DOHH2 (cell line): ENCODE results near the gene KRT74.

Experiments used
- EZH2phosphoT487 ChIP-seq: fragments of 200-600 bp; sonication (generic); IDR thresholded peaks from 2 replicates; pipeline ENCODE4 v1.6.1; 2017; ENCODE audit warnings: borderline replicate concordance, mild to moderate bottlenecking, antibody characterized with exemption, low read length, moderate library complexity, mixed read lengths
- TF ChIP-seq, protein P1 (sequence below): fragments of 200-600 bp; sonication (generic); IDR thresholded peaks from one replicate; pipeline ENCODE4 v1.5.1; 2014; ENCODE audit warnings: antibody characterized with exemption, mild to moderate bottlenecking, low read depth, low read length; ENCODE audit not compliant: poor library complexity, severe bottlenecking

DNA sequence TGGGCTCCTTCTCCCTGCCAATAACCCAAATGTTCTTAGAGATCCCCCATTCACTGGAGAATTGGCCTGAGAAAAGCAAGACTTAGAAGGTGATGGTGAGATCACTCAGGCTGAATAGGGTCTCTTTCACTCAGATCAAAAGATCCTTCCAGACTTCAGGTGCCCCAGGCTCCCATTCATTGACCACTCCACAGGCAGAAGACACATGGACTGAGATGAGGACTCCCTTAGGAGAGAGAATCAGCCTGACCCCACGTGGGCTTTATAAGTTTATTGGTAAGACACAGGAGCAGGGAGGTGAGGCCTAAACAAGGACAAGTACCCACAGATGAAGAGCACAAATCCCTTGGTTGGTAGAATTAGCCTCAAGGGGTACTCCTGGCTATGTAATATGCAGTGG is 33.7 kb upstream of the KRT74 start:
- TF ChIP-seq, protein P1, sequence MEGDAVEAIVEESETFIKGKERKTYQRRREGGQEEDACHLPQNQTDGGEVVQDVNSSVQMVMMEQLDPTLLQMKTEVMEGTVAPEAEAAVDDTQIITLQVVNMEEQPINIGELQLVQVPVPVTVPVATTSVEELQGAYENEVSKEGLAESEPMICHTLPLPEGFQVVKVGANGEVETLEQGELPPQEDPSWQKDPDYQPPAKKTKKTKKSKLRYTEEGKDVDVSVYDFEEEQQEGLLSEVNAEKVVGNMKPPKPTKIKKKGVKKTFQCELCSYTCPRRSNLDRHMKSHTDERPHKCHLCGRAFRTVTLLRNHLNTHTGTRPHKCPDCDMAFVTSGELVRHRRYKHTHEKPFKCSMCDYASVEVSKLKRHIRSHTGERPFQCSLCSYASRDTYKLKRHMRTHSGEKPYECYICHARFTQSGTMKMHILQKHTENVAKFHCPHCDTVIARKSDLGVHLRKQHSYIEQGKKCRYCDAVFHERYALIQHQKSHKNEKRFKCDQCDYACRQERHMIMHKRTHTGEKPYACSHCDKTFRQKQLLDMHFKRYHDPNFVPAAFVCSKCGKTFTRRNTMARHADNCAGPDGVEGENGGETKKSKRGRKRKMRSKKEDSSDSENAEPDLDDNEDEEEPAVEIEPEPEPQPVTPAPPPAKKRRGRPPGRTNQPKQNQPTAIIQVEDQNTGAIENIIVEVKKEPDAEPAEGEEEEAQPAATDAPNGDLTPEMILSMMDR: no peak
- no peak for TF ChIP-seq EZH2phosphoT487
